Ovary (tissue), 3 donors: ENCODE measurements around the gene MECP2.

ENCODE experiments used
- CTCF ChIP-seq, 3 donors: fragments of 450-650 bp in 2 of 3; fragments of 200-600 bp in 1 of 3; IDR thresholded peaks; one replicate each; pipeline versions ENCODE4 v1.5.1 to v1.8.0; 2016 to 2022; ENCODE audit warnings: antibody characterized with exemption in 3 of 3, mild to moderate bottlenecking in 1 of 3
- EP300 ChIP-seq: sonication (generic); formaldehyde crosslinking; IDR thresholded peaks from one replicate; pipeline ENCODE4 v1.6.1; 2017; ENCODE audit warnings: antibody characterized with exemption
- POLR2A ChIP-seq: fragments of 450-650 bp; IDR thresholded peaks from one replicate; pipeline ENCODE4 v1.6.1; 2017; ENCODE audit warnings: antibody characterized with exemption, mild to moderate bottlenecking, moderate library complexity
- donor health status: DM: no; HTN: no; CAD: no.

- TF ChIP-seq CTCF (IDR thresholded peaks at IDR 0.05) (no peak), POLR2A (no peak), EP300 (no peak)
Measured at GRCh38 chrX:154064637-154065435, 32.7 kb downstream of the MECP2 start.
